ELF-1 (cell line): ENCODE results near the gene CDH13.
A peak's percentile ranks its signal among the peaks of the same experiment; 100 is the strongest.

Experiments used
- DNase-seq: peaks from one replicate; pipeline ENCODE4 v3.0.0-alpha.2; 2016; ENCODE audit warnings: low read depth, low spot score

CDH13 gene

GRCh38 chr16:83793179-83793578, 1166.4 kb downstream of the CDH13 start:
- DNase-seq: peak; percentile 15

DNA sequence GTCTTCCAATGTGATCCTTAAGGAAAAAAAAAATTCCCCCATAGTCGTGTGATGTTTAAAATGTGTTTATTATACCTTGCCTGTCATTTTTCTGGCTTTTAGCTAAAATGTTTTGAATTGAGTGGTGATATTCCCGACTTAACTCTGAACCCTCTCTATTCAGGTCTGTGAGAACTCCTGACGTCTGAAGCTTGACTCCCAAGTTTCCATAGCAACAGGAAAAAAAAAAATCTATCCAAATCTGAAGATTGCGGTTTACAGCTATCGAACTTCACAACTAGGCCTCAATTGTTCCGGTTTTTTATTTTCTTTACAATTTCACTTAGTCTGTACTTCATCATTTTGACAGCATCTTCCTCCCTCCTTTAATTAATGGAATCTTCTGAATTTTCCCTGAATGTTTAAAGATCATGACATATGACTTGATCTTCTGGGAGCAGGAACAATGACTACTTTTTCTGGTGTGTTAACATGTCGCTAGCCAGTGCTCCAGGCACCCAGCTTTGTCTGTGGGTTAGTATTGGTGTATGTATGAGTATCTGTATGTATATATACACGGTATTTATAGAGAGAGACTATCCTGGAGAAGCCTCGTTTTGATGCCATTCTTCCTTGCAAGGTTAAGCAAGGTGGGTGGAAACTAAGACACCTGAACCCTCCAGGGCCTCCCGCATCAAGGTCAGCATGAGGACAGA, 1168.2 kb downstream of the CDH13 start:
- no peak for DNase-seq

DNA sequence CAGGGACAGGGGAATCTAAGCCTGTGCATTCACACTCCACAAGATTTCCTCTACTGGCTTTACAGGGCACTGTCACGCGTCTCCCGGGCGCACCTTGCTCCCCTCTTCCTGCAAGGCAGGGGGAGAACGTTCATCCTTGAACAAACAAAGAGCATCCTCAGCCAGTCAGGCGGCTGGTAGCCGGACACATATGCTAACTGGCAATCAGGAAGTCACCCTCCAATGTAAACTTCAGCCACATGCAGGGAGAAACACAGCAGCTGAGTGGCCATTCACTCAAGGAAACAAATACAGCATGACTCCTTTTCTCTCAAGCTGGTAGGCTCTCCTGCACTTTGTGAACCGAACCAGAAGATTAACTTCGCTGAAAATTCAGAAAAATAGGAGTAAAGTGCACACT, 1170.2 kb downstream of the CDH13 start:
- no peak for DNase-seq

DNA sequence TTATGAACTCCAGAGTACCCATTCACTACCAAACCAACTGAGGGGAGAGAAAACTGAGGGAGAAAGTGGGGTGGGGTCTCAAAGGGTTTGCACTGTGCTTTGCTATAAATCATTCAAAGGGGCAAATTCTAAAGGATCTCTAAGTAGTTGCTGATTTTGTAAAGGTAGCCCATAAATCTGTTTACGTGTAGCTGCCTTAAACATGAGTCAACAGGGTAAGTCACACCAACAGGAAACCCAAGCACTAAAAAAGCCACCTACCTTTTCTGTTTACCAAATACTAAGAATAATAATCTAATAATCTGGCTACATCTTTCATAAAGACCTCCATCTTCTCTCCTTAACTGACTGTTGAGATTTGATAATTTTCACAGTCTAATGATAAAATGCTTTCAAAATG, 1172.6 kb downstream of the CDH13 start:
- no peak for DNase-seq

DNA sequence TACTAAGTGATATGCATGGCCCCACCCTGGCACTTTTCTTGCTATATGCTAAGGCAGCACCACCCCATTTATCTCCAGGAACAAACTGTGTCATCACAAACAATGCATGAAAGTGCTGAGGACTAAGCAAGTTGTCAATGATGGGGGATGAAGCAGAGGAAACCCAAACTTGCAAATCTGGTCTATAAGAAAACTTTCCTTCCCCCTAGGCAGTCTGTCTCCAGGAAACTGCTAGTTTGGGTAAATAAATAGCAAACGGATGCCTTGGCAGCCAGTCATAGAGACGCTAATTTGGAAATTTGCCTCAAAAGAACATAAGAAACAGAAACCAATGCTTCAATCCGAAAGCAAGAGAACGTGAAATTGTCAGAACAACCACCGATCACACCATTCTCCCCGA, 1175.4 kb downstream of the CDH13 start:
- peak; percentile 33 for DNase-seq

GRCh38 chr16:83802554-83803205, 1175.9 kb downstream of the CDH13 start:
- DNase-seq: no peak

DNA sequence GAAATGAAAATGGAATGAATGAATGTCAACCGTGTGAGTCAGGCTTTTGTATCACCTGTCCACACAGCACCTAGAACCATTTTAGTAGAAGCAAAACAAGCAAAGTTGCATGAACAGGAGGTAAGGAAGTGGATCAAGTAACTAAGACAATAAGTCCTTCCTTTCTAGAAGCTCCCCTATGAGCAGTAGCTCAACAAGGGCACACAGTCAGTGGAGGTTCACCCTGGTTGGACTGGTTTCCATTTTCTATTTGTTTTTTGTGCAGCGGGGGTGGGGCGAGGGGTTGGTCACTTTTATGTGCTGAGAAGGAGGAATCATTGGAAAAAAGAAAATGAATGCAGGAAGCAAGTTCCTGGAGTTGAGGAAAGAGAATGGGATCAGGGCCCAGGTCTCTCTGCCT, 1177.0 kb downstream of the CDH13 start:
- no peak for DNase-seq

GRCh38 chr16:83804366-83804765, 1177.6 kb downstream of the CDH13 start:
- DNase-seq: no peak

- no peak for DNase-seq
Observed at GRCh38 chr16:83806036-83806435, 1179.3 kb downstream of the CDH13 start.

GRCh38 chr16:83806731-83807130, 1180.0 kb downstream of the CDH13 start:
- DNase-seq: no peak

- DNase-seq: no peak
Observed at GRCh38 chr16:83807327-83807709, 1180.5 kb downstream of the CDH13 start.

DNA sequence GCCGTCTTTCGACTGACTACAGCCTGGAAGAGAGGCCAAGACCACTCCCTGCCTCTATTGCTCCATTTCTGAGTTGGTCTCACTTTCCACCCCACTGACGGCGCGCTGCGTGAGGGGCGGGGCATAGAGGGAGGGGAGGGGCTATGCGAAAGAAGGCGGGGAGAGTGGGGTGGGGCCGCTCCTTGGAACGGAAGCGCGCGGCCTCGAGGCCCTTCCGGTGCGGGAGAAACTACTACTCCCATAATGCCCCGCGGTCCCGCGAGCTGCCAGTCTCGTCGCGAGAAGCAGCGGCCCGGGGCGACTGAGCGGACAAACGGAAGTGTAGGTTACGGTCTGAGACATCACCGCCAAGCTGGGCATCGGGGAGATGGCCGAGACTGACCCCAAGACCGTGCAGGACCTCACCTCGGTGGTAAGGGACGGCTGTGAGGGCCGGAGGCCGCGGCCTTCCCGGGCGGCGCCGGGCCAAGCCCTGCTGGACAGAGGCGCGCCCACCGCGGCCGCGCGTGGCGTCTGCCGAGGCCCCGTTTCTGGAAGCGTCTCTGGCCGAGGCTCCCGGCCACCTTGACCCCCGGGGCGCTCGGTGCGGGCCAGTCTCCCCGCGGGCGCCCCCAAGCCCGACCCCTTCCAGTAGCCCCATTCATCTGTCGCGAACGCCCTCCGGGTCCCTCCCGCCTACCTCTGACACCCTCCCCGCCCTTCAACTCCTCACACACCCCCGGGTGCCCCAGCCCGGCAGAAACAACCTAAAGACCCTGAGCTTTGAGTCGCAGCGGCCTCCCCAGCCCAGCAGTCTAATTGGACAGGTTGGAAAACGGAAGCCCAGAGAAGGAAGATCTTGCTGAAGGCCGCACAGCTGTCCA, 1181.2 kb downstream of the CDH13 start, which contains the start of gene HSBP1:
Gene HSBP1, plus strand, starts transcription at position 269 of the 863 bp plus-strand sequence. Its CDS starts 99 bp downstream, at position 368.
- DNase-seq: peak; percentile 95

GRCh38 chr16:83808573-83809014, 1181.8 kb downstream of the CDH13 start:
- DNase-seq: no peak

- DNase-seq: no peak
Observed at GRCh38 chr16:83809092-83809491, 1182.3 kb downstream of the CDH13 start.

- no peak for DNase-seq
Observed at GRCh38 chr16:83810901-83811300, 1184.1 kb downstream of the CDH13 start.

DNA sequence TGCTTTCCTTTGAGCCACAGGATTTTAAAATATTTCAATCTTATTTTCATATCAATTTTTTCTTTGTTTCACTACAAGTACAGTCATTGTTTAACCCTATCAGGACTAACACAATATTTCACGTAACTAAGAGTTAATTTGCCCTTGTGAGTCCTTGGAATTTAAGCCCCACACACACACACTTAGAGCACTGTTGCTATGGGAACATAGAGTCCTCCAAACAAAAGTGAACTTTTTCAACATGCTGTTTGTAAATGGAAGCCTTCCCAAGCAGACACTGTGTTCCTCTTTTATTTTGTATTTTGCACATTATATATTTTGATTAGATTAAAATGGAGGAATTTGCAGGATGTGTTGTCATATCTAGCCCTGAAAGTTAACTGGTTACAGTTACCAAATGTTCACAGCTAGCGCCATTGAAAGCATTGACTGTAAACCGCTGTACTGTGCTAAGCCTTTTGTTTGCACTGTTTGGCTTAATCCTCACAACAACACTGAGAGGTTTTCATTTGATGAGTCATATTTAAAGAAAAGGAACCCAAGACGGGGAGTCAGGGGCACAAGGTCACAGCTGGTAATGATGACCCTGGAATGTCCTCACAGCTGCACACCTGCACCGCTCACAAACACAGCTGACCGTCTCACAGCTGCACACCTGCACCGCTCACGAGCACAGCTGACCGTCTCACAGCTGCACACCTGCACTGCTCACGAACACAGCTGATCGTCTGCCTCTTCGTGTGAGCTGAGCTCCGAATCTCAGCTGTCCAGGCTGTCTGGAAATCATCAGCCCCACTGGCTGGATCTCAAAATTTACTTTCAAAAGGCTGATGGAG, 1187.3 kb downstream of the CDH13 start:
- DNase-seq: peak; percentile 29

- no peak for DNase-seq
Observed at GRCh38 chr16:83814659-83814985, 1187.9 kb downstream of the CDH13 start.

- no peak for DNase-seq
Observed at GRCh38 chr16:83817022-83817421, 1190.3 kb downstream of the CDH13 start.

DNA sequence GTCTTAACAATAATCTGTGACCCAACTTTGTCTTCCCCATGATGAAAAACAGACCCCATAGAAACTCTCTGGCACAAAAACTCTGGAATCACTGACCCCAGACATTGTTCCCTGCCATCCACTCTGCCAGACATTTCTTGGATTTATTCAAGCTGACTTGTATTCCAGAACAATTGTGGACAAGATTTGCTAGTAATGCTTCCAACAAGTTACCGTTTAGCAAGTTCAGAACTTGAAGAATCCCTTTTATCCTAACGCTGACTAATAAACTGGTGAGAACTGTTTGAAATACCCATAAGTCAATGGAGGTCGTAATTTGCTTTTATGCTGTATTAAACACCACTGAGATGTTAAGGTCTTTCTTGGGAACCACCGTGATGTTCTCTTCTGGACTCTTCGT, 1191.5 kb downstream of the CDH13 start:
- DNase-seq: no peak

- no peak for DNase-seq
Observed at GRCh38 chr16:83819361-83819760, 1192.6 kb downstream of the CDH13 start.

- peak; percentile 89 for DNase-seq
Observed at GRCh38 chr16:83826146-83826913, 1199.6 kb downstream of the CDH13 start.
